EL (cell line): ENCODE results near the gene PCDH9.
"Not testable (repeated sequence)": the region's sequence is repeated elsewhere in the genome, so short reads cannot be mapped to it uniquely, and the experiment has no call there.

Source experiments
- DNase-seq: peaks from one replicate; pipeline ENCODE4 v3.0.0-alpha.2; 2016

Gene PCDH9

DNA sequence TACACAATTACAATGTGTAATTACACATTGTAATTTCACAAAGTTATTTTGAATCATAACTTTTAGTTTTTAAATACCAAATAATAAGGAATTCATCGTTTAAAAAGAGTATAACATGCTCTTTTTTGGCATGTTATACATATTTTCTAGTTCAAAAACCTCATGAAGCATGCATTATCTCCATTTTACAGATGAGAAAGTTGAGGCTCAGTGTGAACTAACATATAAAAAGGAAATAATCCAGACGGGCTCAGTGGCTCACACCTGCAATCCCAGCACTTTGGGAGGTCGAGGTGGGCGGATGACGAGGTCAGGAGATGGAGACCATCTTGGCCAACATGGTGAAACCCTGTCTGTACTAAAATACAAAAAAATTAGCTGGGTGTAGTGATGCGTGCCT lies 107.9 kb downstream of the PCDH9 start:
- no peak for DNase-seq

DNA sequence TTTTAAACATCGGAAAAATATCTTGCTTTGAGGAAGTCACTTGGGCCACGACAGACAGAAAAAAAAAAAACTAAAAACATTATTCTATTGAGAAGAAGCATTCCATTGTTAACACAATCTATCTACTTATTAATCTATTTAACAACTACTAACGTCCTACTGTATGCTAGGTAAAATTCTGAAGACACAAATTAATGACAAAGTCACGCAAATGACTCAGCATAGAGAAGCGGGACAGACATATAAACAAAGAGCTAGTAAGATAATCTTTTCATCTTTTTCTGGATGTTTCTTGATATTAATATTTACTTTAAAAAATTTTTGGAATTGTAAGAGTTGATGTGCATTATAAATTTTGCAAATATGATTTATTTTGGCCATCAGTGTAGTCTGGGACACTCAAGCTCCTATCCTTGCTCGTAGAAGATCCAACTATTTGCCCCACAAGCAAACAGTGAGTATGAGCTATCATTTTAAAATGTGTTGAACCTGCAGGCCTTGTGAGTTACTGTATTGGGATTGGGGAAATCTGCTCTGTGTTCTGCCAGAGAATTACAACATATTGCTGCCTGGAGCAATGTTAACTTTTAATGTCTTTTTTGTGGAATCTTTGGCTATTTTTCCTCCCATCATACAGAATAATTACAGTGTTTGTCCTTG lies 109.1 kb downstream of the PCDH9 start:
- DNase-seq, result peak; percentile 61

- peak; percentile 81 for DNase-seq
Measured at GRCh38 chr13:67119481-67119894, 110.6 kb downstream of the PCDH9 start.

DNA sequence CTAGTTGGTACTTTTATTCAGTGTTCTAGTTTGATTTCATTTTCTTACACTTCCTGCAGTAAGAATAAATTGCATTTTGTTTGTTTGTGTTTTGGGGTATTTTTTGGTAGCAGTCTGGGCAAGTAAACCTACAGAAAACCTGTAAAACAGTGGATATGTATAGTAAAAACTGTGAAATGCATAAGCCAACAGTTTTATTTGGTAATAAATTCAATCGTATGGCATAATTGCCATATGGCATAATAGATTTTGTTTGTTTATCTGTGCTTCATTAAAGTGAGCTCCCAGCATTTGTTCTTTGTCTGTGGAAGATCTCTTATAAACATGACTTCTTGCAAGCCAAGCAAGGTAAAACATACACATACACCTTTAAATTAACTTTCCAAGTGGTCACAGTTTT lies 111.9 kb downstream of the PCDH9 start:
- no peak for DNase-seq

DNA sequence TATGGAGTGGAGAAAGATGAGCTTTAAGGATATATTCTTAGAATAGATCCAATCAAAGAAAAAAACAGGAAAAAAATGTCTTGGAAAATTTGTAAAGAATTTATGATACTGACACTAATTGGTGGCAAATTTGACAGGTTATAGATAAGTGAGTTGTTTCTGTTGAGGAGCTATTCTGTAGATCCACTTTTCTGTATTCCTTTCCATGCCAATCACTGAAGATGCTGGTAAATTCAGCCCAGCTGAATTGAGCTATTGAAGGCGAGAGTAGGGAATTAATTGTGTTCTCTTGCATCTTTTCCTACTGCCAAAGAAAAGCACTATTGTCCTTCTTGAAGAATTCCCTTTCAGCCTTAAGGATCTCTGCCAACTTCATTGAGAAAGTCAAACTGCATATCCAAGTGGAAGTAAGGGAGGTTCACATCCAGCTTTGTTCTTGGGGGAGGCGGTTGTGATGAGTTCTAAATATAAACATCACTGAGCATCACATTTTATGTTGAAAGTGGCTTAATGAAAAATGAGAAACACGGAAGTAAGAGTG lies 113.1 kb downstream of the PCDH9 start:
- DNase-seq, result no peak

DNA sequence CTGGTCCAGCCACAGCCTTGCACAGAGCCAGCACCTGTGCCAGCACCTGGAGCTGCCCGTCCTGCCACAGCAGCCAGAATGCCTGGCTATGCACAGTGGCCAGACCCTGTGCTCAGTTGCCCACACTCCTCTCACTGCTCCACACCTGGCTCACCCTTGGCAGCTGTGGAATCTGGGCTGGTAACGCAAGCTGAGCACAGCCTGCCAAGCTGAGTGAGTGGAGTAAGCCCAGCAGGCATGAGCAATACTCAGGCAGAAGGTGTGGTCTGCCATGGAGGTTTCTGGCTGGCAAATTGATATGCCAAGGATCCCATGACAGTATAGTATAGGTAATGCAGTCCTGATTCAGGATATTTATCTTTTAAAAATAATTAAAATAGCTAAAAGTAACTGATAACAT lies 122.2 kb downstream of the PCDH9 start:
- DNase-seq, result no peak

DNA sequence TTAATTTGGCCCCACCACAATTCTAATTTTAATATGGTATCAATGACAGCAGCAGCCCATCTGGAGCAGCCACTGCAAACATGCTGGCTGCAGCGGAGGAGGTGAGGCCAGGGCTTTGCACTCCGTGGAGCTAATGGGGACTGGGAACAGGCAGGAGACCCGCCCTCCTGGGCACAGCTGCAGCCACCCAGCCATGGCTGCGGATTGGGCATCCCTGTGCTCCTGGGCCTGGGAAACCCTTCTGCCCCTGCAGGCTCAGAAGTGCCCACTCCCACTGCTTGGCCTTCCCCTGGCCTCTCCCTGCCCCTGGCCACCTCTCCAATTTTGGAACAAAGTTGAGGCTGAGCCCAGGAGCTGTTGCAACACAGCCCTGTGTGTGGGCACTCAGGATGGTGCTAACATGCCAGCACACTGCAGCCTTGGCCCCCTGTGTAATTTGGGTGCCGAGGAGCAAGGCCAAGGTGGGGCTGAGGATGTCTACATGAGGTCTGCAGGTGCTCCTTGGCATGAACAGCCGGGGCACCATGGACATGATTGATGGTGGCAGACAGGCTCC lies 123.6 kb downstream of the PCDH9 start:
- no peak for DNase-seq

DNA sequence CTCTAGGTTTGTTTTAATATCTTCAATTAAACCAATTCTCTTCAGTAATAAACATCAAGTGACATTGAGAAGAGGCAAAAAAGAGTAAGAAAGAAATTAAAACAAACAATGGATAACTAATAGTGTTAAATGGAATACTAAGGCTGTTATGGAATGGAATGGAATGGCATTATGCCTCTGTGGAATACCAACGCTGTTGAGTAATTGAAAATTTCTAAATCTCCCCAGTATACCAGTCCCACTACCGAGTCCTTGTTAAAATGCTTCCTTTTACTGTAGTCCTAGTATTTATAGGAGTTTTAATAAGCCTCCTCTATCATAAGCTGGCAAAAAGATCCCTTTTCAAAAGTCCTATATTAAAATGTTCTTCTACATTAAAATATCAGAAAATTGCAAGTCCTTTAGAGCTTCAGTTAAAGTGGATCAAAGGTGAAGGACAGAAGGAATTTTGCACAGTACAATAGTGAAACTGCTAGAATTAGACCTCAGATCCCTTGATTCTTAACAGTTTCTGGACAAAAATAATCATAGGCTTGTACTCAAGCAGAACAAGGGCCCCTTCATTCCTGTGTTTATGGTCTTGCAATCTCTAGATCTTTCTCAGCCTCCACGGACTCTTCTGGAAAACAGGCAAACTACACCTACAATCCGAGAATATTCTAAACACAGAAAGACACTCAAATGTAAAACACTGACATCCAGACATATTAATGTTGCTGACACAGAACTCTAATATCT lies 128.2 kb downstream of the PCDH9 start:
- DNase-seq, result peak; percentile 4

DNA sequence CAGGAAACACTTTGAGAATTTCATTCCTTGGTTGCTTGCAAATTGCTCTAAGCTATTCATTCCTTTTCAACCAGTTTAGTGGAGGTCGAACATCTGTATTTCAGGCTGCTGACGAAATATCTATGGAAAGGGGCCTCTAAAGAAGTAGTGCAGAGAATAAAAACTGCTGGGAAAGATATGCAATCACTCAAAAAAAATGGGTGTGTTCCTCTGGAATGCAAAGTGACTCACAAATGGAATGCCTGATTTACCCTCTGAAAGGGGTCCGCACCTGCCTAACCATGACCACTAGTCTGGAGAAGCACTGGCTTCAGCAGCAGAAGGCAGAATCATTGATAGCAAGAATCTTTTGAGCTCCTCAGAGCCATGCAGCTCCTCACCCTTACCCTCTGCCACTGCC lies 129.4 kb downstream of the PCDH9 start:
- peak; percentile 7 for DNase-seq

DNA sequence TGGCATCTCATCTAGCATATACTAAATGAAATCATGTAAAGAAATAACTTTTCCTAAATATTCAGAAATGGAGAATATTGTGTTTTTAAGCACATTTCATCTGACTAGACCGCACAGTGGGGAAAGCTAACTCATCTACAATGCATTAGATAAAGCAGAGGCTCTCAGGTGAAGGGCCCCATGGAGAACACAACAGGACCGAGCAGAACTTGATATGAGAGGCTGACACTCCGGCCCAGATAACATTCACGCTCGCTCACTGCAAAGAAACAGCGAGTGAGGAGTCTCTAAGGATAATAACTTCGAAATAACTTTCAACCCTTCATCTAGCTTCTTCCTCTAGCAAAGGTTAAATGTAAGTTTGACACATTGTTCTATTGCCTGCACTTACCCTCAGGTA lies 130.6 kb downstream of the PCDH9 start:
- no peak for DNase-seq

DNA sequence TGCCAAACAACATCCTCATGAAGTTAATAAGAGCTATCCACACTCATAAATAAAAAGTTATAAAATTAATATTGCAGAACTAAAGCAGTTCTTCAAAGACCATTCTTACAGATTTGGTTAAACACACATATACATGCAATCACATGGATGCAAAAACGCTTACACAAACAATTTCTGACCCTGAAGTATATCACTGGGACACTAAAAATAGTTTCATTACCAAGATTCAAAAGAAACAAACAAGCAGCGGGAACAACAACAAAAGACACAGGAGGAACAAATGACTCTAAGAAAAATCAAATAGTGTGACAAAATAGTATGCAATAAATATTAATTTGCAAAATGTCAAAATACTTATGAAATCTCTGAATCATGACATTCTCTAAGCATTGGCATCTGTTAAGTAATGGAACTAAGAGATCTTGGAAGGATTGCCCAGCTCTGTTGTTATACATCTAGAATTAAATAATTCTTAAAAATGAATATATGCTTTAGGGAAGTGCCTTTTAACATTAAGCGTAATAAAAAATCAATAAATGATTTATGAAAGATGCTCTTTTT lies 132.2 kb downstream of the PCDH9 start:
- DNase-seq, result no peak

GRCh38 chr13:67096893-67097292 lies 133.2 kb downstream of the PCDH9 start:
- not testable (repeated sequence) for DNase-seq

GRCh38 chr13:67096418-67096817 lies 133.7 kb downstream of the PCDH9 start:
- DNase-seq, result no peak

- no peak for DNase-seq
Measured at GRCh38 chr13:67095621-67096020, 134.5 kb downstream of the PCDH9 start.

GRCh38 chr13:67094952-67095351 lies 135.2 kb downstream of the PCDH9 start:
- no peak for DNase-seq

DNA sequence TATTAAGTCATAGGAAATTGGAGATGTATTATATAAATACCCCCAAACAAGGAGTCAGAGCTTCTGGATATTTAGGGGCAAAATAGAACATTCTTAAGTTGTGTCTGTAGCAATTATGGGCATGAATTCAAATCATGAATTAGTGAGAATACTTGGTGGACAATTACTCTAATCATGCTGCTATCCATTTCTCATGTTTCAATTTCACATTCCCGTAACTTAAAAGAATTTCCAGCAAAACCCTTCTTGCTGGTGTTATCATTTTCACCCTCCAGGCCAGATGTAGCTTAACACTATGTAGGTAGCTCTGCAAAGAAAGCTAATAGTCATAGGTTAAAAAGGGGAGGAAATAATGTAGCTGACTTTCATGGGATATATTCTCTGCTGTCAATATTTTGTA lies 136.1 kb downstream of the PCDH9 start:
- DNase-seq, result no peak

GRCh38 chr13:67091603-67092002 lies 138.5 kb downstream of the PCDH9 start:
- no peak for DNase-seq

- no peak for DNase-seq
Measured at GRCh38 chr13:67090856-67091255, 139.3 kb downstream of the PCDH9 start.

DNA sequence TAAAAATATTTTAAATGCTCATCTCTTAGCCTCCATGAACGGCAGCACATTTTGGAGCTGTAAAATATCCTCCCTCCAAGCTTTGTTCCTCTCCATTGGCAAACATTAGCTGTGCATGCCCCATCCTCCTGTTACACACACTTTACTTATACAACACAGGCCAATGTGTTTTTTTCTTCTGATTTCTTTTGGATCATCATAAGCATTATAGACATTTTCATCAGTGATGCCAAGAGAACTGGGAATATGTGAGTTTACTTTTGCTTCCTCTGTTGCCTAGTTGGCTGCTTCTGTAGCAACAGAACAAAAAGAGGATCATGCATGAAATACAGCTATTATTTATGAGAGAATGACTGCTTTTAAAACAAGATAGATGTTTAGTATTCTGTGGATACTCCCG lies 142.6 kb downstream of the PCDH9 start:
- DNase-seq, result no peak

GRCh38 chr13:67086260-67086659 lies 143.9 kb downstream of the PCDH9 start:
- DNase-seq, result no peak

DNA sequence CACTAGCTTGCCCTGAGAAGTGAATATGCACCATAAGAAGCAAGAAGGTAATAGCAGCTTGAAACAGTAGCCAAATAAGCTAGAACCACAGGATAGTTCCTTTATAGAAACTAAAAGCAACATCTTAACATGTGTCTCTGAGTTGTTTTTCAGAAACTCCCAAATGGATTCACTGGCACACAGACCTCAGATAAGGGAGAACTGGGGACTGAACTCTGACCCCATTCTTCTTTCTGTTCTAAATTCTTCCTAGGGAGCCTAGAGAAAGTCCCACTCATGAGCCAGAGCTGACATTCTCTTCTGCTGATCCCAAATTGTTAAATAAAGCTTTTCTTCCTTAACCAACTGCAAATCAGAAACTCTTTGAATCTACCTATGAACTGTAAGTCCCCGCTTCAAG lies 146.1 kb downstream of the PCDH9 start:
- no peak for DNase-seq

DNA sequence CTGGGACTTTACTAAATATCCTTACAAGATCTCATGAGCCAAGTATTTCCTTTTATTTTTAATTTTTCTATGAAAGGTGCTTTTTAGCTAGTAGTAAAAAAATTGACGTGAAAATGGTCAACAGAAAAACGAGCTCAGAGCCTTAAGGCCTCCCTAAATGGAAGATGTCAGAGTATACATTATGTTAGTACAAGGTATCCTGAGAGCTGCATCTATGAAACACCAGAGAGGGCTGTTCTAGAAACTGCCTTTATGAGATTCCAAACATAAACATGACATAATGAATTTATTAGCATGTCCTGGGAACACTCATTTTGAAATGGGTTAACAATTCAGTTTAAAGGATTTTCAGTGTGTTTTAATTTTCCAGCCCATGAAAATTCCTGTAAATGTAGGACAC lies 146.6 kb downstream of the PCDH9 start:
- DNase-seq, result no peak

DNA sequence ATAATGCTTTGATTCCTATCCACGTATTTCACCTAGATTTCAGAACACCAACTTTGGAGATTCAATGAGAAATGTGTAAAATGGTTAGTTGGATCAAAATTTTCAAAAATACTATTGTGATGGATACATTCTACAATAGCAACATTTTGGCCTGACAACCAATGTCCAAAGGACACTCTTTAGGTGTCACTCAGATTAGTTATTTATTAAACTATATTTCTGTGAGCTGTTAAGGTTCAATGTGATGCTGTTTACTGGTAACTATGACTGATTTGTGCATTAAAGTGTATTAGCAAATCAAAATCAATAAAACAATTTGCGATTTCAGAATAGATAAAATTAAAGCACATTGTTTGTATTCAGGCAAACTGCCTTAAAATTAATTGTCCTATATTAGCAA lies 149.8 kb downstream of the PCDH9 start:
- DNase-seq, result no peak

GRCh38 chr13:67078062-67078461 lies 152.1 kb downstream of the PCDH9 start:
- no peak for DNase-seq
